GM19452 (cell line): ENCODE results near the gene METRNL.
"Not testable (repeated sequence)": the region's sequence is repeated elsewhere in the genome, so short reads cannot be mapped to it uniquely, and the experiment has no call there.

ENCODE experiments used
- ATAC-seq: cut with Tn5 transposase; IDR thresholded peaks from one replicate; pipeline ENCODE4 v1.9.1; 2021; ENCODE audit not compliant: unreplicated experiment

The METRNL gene

GRCh38 chr17:83118071-83118841 lies 38.8 kb downstream of the METRNL start:
- no peak for ATAC-seq

GRCh38 chr17:83119987-83120864 lies 40.8 kb downstream of the METRNL start:
- peak; percentile 72 for ATAC-seq

GRCh38 chr17:83121473-83121872 lies 42.1 kb downstream of the METRNL start:
- not testable (repeated sequence) for ATAC-seq

- ATAC-seq, result no peak
Measured at GRCh38 chr17:83121921-83122820, 42.8 kb downstream of the METRNL start.

- ATAC-seq, result no peak
Measured at GRCh38 chr17:83122834-83123233, 43.4 kb downstream of the METRNL start.

GRCh38 chr17:83123896-83124801 lies 44.7 kb downstream of the METRNL start:
- ATAC-seq, result no peak

- ATAC-seq, result no peak
Measured at GRCh38 chr17:83124871-83125514, 45.6 kb downstream of the METRNL start.

GRCh38 chr17:83125515-83126274 lies 46.3 kb downstream of the METRNL start:
- no peak for ATAC-seq

- no peak for ATAC-seq
Measured at GRCh38 chr17:83126275-83126811, 46.9 kb downstream of the METRNL start.

- no peak for ATAC-seq
Measured at GRCh38 chr17:83127431-83128160, 48.2 kb downstream of the METRNL start.

GRCh38 chr17:83128306-83129240 lies 49.2 kb downstream of the METRNL start:
- ATAC-seq, result no peak

- no peak for ATAC-seq
Measured at GRCh38 chr17:83129676-83130075, 50.3 kb downstream of the METRNL start.

GRCh38 chr17:83131401-83132011 lies 52.1 kb downstream of the METRNL start:
- ATAC-seq, result no peak

- no peak for ATAC-seq
Measured at GRCh38 chr17:83132251-83133081, 53.1 kb downstream of the METRNL start.

GRCh38 chr17:83133302-83134121 lies 54.1 kb downstream of the METRNL start:
- no peak for ATAC-seq
